ENCODE data around the gene NOTCH2.

Gene NOTCH2

GRCh38 chr1:119888476-119888875 lies 181.0 kb downstream of the NOTCH2 start:
- ChIA-PET CTCF (interaction anchor here (1.3 kb wide), 1 partner anchor 79 kb away, joined by 4 read pairs; no protein-coding TSS in a partner anchor), POLR2A (no interaction called here)
- Histone ChIP-seq H3K36me3 (ENCODE audit: control insufficient read depth in 2 of 2, insufficient read depth in 1 of 2, low read length in 2 of 2) (no peaks in the 10 kb centered on the region), H3K9me3 (ENCODE audit: control insufficient read depth, insufficient read depth, low read depth, low read length) (no peaks in the 10 kb centered on the region), H3K4me1 (ENCODE audit: control insufficient read depth, insufficient read depth, low read length) (no peaks in the 10 kb centered on the region), H3K27ac (ENCODE audit: extremely low read depth, low read depth, low read length) (no peak overlapping the region), H3K4me3 (ENCODE audit: low read depth, low read length) (no peak overlapping the region)
- TF ChIP-seq KLF8 (tag by site-specific recombination; IDR thresholded peaks at IDR 0.05), result no peak
- no peak for TF ChIP-seq ZBTB26 (tag by site-specific recombination; optimal IDR thresholded peaks at IDR 0.05)
- no peak for TF ChIP-seq ZNF791 (tag by site-specific recombination; IDR thresholded peaks at IDR 0.05)
- TF ChIP-seq ZBTB49 (tag by site-specific recombination; IDR thresholded peaks at IDR 0.05; ENCODE audit: low read depth), result no peak
- no peak for TF ChIP-seq ZNF776 (tag by site-specific recombination; IDR thresholded peaks at IDR 0.05; ENCODE audit: borderline replicate concordance)
- TF ChIP-seq TRIM28 (IDR thresholded peaks at IDR 0.05; ENCODE audit: borderline replicate concordance, low read length), result peak; percentile 73; the same call in 1 of the 2 replicates
- peak; percentile 86 for TF ChIP-seq SETDB1 (IDR thresholded peaks at IDR 0.05; ENCODE audit: insufficient read length, low read length)
- TF ChIP-seq ZNF488 (tag by site-specific recombination; IDR thresholded peaks at IDR 0.05), result no peak
- TF ChIP-seq FEZF1 (tag by site-specific recombination; IDR thresholded peaks at IDR 0.05), result no peak

- H3K27ac ChIP-seq (ENCODE audit: extremely low read depth, low read depth, low read length), result no peak overlapping the region
- no peak for TF ChIP-seq ZBTB49 (tag by site-specific recombination; IDR thresholded peaks at IDR 0.05; ENCODE audit: low read depth)
- no peak for TF ChIP-seq SP3 (tag by site-specific recombination; IDR thresholded peaks at IDR 0.05)
- no peak for TF ChIP-seq ZNF768 (tag by site-specific recombination; IDR thresholded peaks at IDR 0.05)
- TF ChIP-seq MYNN (tag by site-specific recombination; IDR thresholded peaks at IDR 0.05; ENCODE audit: borderline replicate concordance), result no peak
- no peak for TF ChIP-seq ZNF624 (tag by site-specific recombination; IDR thresholded peaks at IDR 0.05)
- H3K36me3 ChIP-seq (ENCODE audit: control insufficient read depth in 2 of 2, insufficient read depth in 1 of 2, low read length in 2 of 2), result no peaks in the 10 kb centered on the region
- CTCF ChIA-PET, result interaction anchor here (0.6 to 1.6 kb wide), 6 partner anchors 9 to 286 kb away, joined by 3 to 11 read pairs (median 6); partner anchors contain the start of gene ADAM30
- H3K9me3 ChIP-seq (ENCODE audit: control insufficient read depth, insufficient read depth, low read depth, low read length), result no peaks in the 10 kb centered on the region
- H3K4me3 ChIP-seq (ENCODE audit: low read depth, low read length), result no peak overlapping the region
- no peaks in the 10 kb centered on the region for H3K4me1 ChIP-seq (ENCODE audit: control insufficient read depth, insufficient read depth, low read length)
- POLR2A ChIA-PET, result no interaction called here
These were observed 182.0 kb downstream of the NOTCH2 start for GRCh38 chr1:119887427-119887826.
